Measurements from ENCODE around the gene ADORA3.
A peak's percentile ranks its signal among the peaks of the same experiment; 100 is the strongest.

ADORA3 gene

GRCh38 chr1:111454859-111455641 lies 48.4 kb downstream of the ADORA3 start:
- Histone ChIP-seq H3K4me3 (ENCODE audit: low read depth, low read length) (no peak overlapping the region), H3K9me3 (no peaks in the 10 kb centered on the region), H3K4me1 (peaks cover 6% of the 10 kb centered on the region), H3K27me3 (no peaks in the 10 kb centered on the region), H3K36me3 (peaks cover 80% of the 10 kb centered on the region)
- DNase-seq: no peak
- TF ChIP-seq, protein P1, sequence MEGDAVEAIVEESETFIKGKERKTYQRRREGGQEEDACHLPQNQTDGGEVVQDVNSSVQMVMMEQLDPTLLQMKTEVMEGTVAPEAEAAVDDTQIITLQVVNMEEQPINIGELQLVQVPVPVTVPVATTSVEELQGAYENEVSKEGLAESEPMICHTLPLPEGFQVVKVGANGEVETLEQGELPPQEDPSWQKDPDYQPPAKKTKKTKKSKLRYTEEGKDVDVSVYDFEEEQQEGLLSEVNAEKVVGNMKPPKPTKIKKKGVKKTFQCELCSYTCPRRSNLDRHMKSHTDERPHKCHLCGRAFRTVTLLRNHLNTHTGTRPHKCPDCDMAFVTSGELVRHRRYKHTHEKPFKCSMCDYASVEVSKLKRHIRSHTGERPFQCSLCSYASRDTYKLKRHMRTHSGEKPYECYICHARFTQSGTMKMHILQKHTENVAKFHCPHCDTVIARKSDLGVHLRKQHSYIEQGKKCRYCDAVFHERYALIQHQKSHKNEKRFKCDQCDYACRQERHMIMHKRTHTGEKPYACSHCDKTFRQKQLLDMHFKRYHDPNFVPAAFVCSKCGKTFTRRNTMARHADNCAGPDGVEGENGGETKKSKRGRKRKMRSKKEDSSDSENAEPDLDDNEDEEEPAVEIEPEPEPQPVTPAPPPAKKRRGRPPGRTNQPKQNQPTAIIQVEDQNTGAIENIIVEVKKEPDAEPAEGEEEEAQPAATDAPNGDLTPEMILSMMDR (IDR thresholded peaks at IDR 0.05; ENCODE audit: low read depth, low read length): no peak

DNA sequence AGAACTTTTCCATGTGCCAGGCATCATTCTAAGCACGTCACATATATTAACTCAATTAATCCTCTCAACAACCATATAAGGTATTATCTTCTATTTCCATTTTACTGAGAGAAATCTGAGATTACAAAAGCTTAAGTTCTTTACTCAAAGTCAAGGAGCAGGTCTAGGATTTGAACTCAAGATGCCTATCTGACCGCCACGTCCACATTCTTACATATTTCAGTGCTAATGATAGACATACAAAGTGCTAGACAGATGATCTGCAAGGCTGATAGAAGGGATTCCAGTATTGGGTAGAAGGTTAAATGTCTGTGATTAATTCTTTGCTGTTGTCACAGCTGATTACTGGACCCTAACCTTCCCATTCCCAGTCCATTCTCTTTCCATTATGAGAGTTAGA lies 49.7 kb downstream of the ADORA3 start:
- TF ChIP-seq, protein P1 (IDR thresholded peaks at IDR 0.05; ENCODE audit: low read depth, low read length): no peak
- no peak for DNase-seq
- Histone ChIP-seq H3K4me3 (ENCODE audit: low read depth, low read length) (no peak overlapping the region), H3K4me1 (peaks cover 6% of the 10 kb centered on the region), H3K9me3 (no peaks in the 10 kb centered on the region), H3K36me3 (peaks cover 66% of the 10 kb centered on the region), H3K27me3 (no peaks in the 10 kb centered on the region)

GRCh38 chr1:111452581-111452980 lies 50.9 kb downstream of the ADORA3 start:
- DNase-seq: no peak
- TF ChIP-seq, protein P1 (IDR thresholded peaks at IDR 0.05; ENCODE audit: low read depth, low read length): no peak
- no peak overlapping the region for H3K4me3 ChIP-seq (ENCODE audit: low read depth, low read length)
- H3K27me3 ChIP-seq: no peaks in the 10 kb centered on the region
- peaks cover 55% of the 10 kb centered on the region for H3K36me3 ChIP-seq
- H3K4me1 ChIP-seq: peaks cover 7% of the 10 kb centered on the region
- no peaks in the 10 kb centered on the region for H3K9me3 ChIP-seq

GRCh38 chr1:111450185-111450584 lies 53.2 kb downstream of the ADORA3 start:
- Histone ChIP-seq H3K36me3 (peaks cover 53% of the 10 kb centered on the region), H3K27me3 (no peaks in the 10 kb centered on the region), H3K4me3 (ENCODE audit: low read depth, low read length) (peak overlapping the region; percentile 98), H3K9me3 (no peaks in the 10 kb centered on the region), H3K4me1 (peaks cover 10% of the 10 kb centered on the region)
- DNase-seq: no peak
- TF ChIP-seq, protein P1 (IDR thresholded peaks at IDR 0.05; ENCODE audit: low read depth, low read length): no peak

DNA sequence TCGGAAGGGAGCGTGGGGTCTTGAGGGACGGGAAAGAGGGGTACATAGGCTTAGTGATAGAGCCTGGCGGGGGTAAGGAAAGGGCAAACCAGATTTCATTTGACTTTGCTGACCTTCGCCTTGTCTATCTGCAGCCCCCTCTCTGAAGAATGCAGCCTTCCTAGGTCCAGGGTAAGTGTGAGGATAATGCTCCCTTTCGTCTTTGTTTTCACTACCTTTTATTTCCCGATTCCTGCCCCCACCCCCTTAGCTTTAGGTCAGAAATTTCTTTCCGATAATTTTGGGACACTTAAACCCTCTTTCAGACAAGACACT lies 53.8 kb downstream of the ADORA3 start:
- no peak for DNase-seq
- Histone ChIP-seq H3K36me3 (peaks cover 53% of the 10 kb centered on the region), H3K4me1 (peaks cover 8% of the 10 kb centered on the region), H3K4me3 (ENCODE audit: low read depth, low read length) (peak overlapping the region; percentile 98), H3K27me3 (no peaks in the 10 kb centered on the region), H3K9me3 (no peaks in the 10 kb centered on the region)
- TF ChIP-seq, protein P1 (IDR thresholded peaks at IDR 0.05; ENCODE audit: low read depth, low read length): no peak

Measured in BE2C (cell line).